Activated CD8-positive, alpha-beta memory T cell treated with anti-CD3 and anti-CD28 coated beads, Interleukin-2, amount 50 U/mL, for 48 hours (primary cell): ENCODE measurements around the gene NPPB.

Source experiments
- DNase-seq: peaks from one replicate; pipeline ENCODE4 v3.0.0-alpha.2; 2020

NPPB gene

GRCh38 chr1:11880911-11881748 lies 22.4 kb upstream of the NPPB start:
- no peak for DNase-seq

- no peak for DNase-seq
Measured at GRCh38 chr1:11880181-11880575, 21.4 kb upstream of the NPPB start.

- no peak for DNase-seq
Measured at GRCh38 chr1:11879311-11880180, 20.8 kb upstream of the NPPB start.

GRCh38 chr1:11878891-11879190 lies 20.1 kb upstream of the NPPB start:
- no peak for DNase-seq

GRCh38 chr1:11878081-11878890 lies 19.5 kb upstream of the NPPB start:
- DNase-seq, result no peak

GRCh38 chr1:11877074-11877473 lies 18.3 kb upstream of the NPPB start:
- DNase-seq, result no peak

GRCh38 chr1:11875094-11875493 lies 16.3 kb upstream of the NPPB start:
- no peak for DNase-seq

GRCh38 chr1:11874624-11875023 lies 15.9 kb upstream of the NPPB start:
- no peak for DNase-seq

GRCh38 chr1:11874258-11874562 lies 15.5 kb upstream of the NPPB start:
- DNase-seq, result no peak

- no peak for DNase-seq
Measured at GRCh38 chr1:11873395-11874257, 14.9 kb upstream of the NPPB start.

- no peak for DNase-seq
Measured at GRCh38 chr1:11872545-11872944, 13.8 kb upstream of the NPPB start.

GRCh38 chr1:11869650-11870207 lies 11.0 kb upstream of the NPPB start:
- no peak for DNase-seq

- no peak for DNase-seq
Measured at GRCh38 chr1:11869104-11869503, 10.4 kb upstream of the NPPB start.

- no peak for DNase-seq
Measured at GRCh38 chr1:11868331-11868980, 9.7 kb upstream of the NPPB start.

GRCh38 chr1:11862890-11863289 lies 4.1 kb upstream of the NPPB start:
- no peak for DNase-seq

- DNase-seq, result no peak
Measured at GRCh38 chr1:11860587-11860986, 1.8 kb upstream of the NPPB start.

GRCh38 chr1:11860083-11860482 lies 1.3 kb upstream of the NPPB start:
- no peak for DNase-seq

GRCh38 chr1:11858968-11859871 lies 475 bp upstream of the NPPB start:
- DNase-seq, result peak; percentile 88

- DNase-seq, result no peak
Measured at GRCh38 chr1:11858158-11858557, 587 bp downstream of the NPPB start.

- no peak for DNase-seq
Measured at GRCh38 chr1:11857164-11857851, 1.4 kb downstream of the NPPB start.
